GM19240 (cell line): ENCODE results near the gene TPK1.
"Not testable (repeated sequence)": the region's sequence is repeated elsewhere in the genome, so short reads cannot be mapped to it uniquely, and the experiment has no call there.

ENCODE experiments used
- DNase-seq: peaks from one replicate; pipeline ENCODE4 v3.0.0; 2011; ENCODE audit warnings: low spot score; ENCODE audit not compliant: insufficient read length

The TPK1 gene

GRCh38 chr7:144483189-144483588 lies 352.7 kb downstream of the TPK1 start:
- no peak for DNase-seq

DNA sequence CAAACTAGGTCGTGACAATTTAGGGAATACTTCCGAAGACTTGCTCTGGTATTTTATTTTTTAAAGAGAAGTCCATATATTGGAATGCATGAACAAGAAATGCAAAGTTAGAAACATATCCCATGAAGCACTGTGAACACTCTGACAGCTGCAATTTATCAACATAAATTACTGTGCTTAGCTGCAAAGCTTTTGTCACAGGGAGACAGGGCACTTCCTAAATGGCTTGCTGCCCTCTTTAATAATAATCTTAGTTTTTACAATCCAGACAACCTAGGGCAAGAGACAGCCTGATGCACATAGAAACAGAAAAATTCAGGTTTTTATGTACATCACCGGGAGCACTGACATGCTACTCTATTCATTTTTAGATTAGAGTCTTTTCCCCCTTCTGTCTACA lies 354.0 kb downstream of the TPK1 start:
- DNase-seq, result no peak

- no peak for DNase-seq
Measured at GRCh38 chr7:144477348-144477747, 358.5 kb downstream of the TPK1 start.

GRCh38 chr7:144474800-144475615 lies 360.8 kb downstream of the TPK1 start:
- no peak for DNase-seq

DNA sequence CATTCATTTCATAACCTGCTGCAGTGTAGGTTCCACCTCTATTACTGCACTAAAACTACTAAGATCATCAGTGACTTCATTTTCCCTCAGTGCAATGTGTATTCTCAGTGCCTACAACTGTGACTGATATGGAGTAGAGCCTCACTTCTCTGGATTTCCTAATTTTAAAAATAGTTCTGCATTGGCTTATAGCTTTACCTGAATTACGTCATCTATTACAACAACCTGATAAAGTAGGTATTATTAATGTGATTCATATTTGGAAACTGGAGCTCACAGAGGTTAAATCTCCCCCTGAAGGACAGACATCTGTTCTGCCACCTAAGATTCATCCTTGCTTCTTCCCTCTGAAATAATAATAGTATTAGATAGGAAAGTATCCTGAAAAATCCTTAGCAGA lies 361.5 kb downstream of the TPK1 start:
- DNase-seq, result no peak

DNA sequence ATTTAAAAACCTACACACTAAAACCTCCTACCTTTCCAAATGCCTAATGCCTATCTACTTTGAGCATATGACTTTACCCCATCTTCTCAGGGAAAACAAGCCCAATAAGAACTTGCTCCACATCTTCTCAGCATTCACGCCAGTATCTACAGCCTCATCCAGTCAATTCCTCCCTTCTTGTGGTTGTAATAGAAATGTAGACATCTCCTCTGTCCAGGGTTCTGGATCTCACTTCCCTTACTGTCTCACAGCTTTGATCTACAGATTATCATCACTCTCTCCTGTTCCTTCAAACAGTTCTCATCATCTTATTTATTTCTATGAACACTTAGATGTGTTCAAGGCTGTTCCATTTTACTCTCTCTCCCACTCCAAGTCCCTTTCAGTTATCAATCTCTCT lies 361.9 kb downstream of the TPK1 start:
- DNase-seq, result no peak

DNA sequence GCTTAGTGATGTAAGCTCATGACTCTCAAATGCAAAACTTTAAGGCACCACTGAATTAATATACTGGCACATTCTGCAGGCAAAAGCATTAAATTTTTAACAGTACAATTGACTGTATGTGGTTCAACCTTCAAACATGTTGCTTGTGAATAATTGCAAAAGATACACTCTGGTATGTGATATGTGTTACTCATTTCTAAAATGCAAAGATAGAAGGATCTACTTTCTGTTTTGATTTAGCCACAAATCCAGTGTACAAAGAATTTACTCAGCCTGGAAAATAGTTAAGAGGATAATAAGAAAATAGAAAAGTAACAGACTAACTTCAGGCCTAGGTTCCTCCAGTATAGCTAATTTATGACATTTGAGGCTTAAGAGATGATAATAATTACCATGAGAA lies 365.8 kb downstream of the TPK1 start:
- DNase-seq, result no peak

- no peak for DNase-seq
Measured at GRCh38 chr7:144468990-144469732, 366.7 kb downstream of the TPK1 start.

GRCh38 chr7:144459635-144460034 lies 376.2 kb downstream of the TPK1 start:
- no peak for DNase-seq

DNA sequence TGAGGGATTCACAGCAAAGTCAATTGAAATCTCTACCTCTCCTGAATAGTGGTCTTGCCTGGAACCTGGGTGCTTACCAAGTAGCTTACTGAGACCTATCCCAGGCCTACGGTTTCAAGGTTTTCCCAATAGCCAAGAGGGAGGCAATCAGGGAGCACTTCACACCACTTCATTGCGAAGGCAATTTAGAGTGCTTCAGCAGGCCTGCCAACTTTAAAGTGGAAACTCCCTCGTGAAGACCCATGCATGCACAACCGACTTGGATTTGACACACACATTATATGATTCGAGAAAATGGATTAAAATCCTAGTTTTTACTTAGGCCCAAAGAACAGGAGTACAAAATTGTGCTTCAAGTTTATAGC lies 380.8 kb downstream of the TPK1 start:
- DNase-seq, result no peak

DNA sequence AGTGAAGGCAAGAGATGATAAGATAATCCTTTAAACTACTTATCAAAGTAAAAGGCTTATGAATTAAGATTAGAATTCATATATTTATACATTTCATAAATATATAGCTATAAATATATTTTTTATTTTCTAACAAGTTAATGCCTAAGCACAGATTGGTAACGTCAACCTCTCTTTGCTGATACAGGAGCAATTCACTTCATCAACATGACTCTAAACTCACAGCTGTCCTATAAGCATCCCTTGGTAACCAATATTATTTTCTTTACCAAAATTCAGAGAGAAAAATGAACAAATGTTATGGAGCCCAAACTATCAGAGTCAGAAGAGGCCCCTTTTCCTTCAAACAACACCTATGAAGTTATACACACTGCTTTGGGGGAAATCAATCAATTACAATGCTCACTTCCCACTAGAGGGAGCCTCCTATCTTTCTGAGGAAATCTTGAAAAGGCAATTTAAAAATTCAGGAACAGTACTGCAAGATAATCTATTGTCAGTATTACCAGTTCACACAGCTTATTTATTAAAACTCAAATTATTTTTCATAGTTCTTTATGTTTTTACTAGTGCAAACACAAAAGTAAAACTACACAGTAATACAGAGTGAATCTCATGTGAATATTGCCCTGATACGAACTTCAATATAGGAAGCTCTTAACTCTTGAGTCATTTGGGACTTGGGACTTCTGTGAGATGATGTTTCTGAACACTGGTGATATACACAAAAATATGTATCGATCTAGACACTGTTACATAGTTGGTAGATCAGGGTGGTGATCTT lies 381.4 kb downstream of the TPK1 start:
- DNase-seq, result no peak

DNA sequence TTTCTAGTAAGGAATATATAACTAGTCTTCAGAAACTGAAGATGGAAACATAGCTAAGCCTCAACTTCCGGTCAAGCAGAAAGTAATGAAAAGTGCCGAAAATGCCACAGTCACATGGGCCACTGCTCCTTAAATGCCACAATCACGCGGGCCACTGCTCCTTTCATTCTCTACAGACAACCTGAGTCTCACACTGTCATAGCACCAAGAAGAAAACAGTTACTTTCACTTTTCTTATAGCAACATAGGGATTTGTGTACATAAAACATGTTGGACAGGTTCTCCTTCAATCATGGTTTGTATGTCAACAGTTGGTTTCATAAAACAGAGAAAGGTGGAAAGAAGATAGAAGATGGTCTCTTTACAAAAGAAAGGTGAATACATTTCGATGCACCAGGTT lies 383.8 kb downstream of the TPK1 start:
- DNase-seq, result no peak

- no peak for DNase-seq
Measured at GRCh38 chr7:144445590-144445989, 390.3 kb downstream of the TPK1 start.

DNA sequence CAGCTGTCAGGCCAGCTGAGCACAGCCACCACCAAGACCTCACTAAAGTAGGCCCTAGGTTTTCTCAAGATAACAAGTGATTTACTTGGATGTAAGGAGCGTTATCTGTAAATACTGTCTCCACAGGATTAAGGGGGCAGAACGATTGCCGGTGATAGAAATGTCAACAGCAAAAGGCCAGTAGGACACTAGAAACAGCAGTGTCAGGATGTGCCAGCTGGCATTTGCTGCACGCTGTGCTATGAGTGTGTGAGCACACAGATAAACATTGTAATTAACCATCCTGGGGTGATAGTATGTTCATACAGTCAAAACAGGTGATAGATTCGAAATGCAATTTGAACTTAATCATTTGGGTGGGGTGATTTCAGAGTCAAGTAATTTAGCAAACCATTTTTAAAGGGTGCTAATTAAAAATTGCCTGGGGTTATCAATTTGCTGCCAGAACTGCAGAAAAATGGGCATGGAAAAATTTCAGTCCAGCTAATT lies 396.1 kb downstream of the TPK1 start:
- DNase-seq, result no peak

DNA sequence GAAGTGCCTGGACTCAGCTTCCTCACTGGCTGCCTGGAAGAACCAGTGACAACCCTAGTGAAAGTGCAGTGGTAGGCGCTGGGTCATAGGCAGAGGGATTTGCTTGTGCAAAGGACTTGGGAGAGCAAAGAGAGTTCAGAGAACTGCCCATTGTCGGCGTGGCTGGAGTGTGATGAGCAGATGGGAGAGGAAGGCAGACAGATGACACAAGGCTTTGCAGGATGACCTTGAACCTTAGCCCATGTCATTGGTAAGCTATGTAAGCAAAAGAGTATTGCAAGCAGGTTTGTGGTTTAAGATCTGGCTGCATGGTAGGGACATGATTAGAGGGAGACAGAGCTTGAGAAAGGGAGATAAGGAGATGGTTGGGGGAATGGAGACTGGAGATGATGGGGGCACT lies 397.1 kb downstream of the TPK1 start:
- DNase-seq, result no peak

GRCh38 chr7:144437370-144438191 lies 398.3 kb downstream of the TPK1 start:
- no peak for DNase-seq

- no peak for DNase-seq
Measured at GRCh38 chr7:144436500-144436899, 399.4 kb downstream of the TPK1 start.

DNA sequence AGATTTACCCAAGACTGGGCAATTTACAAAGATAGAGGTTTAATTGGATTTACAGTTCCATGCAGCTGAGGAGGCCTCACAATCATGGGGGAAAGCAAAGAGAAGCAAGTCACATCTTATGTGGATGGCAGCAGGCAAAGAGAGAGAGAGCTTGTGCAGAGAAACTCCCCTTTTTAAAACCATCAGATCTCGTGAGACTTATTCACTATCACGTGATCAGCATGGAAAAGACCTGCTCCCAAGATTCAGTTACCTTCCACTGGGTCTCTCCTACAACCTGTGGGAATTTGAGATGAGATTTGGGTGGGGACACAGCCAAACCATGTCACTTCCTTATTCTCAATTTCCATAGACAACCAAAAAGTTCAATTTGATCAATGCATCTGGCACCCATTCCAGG lies 407.4 kb downstream of the TPK1 start:
- DNase-seq, result no peak

DNA sequence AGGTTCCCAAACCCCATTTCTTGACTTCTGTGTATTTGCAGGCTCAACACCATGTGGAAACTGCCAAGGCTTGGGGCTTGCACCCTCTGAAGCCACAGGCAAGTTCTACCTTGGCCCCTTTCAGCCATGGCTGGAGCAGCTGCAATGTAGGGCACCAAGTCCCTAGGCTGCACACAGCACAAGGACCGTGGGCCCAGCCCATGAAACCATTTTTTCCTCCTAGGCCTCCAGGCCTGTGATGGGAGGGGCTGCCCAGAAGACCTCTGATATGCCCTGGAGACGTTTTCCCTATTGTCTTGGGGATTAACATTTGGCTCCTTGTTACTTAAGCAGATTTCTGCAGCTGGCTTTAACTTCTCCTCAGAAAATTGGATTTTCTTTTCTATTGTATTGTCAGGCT lies 408.3 kb downstream of the TPK1 start:
- not testable (repeated sequence) for DNase-seq

GRCh38 chr7:144418931-144419330 lies 416.9 kb downstream of the TPK1 start:
- DNase-seq, result not testable (repeated sequence)

- DNase-seq, result no peak
Measured at GRCh38 chr7:144416341-144416740, 419.5 kb downstream of the TPK1 start.
